SK-N-SH (cell line): ENCODE results near the gene PPP2R3B.

Experiments
- CTCF ChIP-seq: fragments of 200-600 bp; sonication (generic); IDR thresholded peaks from 2 replicates; pipeline ENCODE4 v1.6.1; 2017; ENCODE audit warnings: antibody characterized with exemption, mild to moderate bottlenecking, moderate library complexity
- MXI1 ChIP-seq: IDR thresholded peaks from 2 replicates; pipeline ENCODE4 v1.6.1; 2012; ENCODE audit warnings: mild to moderate bottlenecking, low read depth, low read length, improper control_type of control experiment

GRCh38 chrX:312621-313331, 73.9 kb downstream of the PPP2R3B start:
- TF ChIP-seq CTCF (no peak), MXI1 (no peak)
